Skeletal muscle tissue (tissue), 4 donors: ENCODE results near the gene STEAP1. TPM values are rescaled to one million over a fixed set of nuclear protein-coding genes. Genes with fewer than 3 reads are reported as not detected.

Experiments
- H3K27ac ChIP-seq: one replicate; pipeline ENCODE4 v1.7.0; 2013; ENCODE audit warnings: mild to moderate bottlenecking, low read depth, low read length, inconsistent platforms
- H3K27me3 ChIP-seq, 3 donors: one replicate each; pipeline ENCODE4 v1.7.0; 2013; ENCODE audit warnings: low read length in 3 of 3; ENCODE audit not compliant: control insufficient read depth in 3 of 3, insufficient read depth in 3 of 3
- H3K36me3 ChIP-seq, 3 donors: one replicate each; pipeline ENCODE4 v1.7.0; 2013; ENCODE audit warnings: low read length in 3 of 3; ENCODE audit not compliant: control insufficient read depth in 3 of 3, insufficient read depth in 3 of 3
- H3K4me1 ChIP-seq, 3 donors: one replicate each; pipeline ENCODE4 v1.7.0; 2013; ENCODE audit warnings: low read length in 3 of 3, mild to moderate bottlenecking in 3 of 3; ENCODE audit not compliant: control insufficient read depth in 3 of 3, insufficient read depth in 3 of 3
- H3K4me3 ChIP-seq, 3 donors: one replicate each; pipeline ENCODE4 v1.7.0; 2013; ENCODE audit warnings: low read length in 3 of 3
- H3K9ac ChIP-seq, 3 donors: one replicate each; pipeline ENCODE4 v1.7.0; 2013; ENCODE audit warnings: low read length in 3 of 3, mild to moderate bottlenecking in 3 of 3, moderate library complexity in 2 of 3, low read depth in 1 of 3
- H3K9me3 ChIP-seq, 3 donors: one replicate each; pipeline ENCODE4 v1.7.0; 2013; ENCODE audit warnings: low read length in 3 of 3; ENCODE audit not compliant: control insufficient read depth in 3 of 3
- total RNA-seq: library from RNA; depleted of rRNA; stranded (reverse); fragments of >200 nt; gene quantifications from one replicate; pipeline ENCODE4 v1.2.3, GENCODE V29; 2014
- donor health status: Osteomylitis.

Gene STEAP1
- total RNA-seq, 1 donor from 2014 or later, result 5.7 TPM

- Histone ChIP-seq H3K36me3 (no peaks in the 10 kb centered on the region), H3K4me1 (peaks cover 3 to 8% (median 8%) of the 10 kb centered on the region in 3 donors), H3K9ac (no peak overlapping the region), H3K9me3 (no peaks in the 10 kb centered on the region), H3K27me3 (no peaks in the 10 kb centered on the region), H3K4me3 (no peak overlapping the region), H3K27ac (no peak overlapping the region)
These were observed 56.2 kb downstream of the STEAP1 start for GRCh38 chr7:90210475-90210874.

- no peaks in the 10 kb centered on the region for H3K27me3 ChIP-seq
- H3K27ac ChIP-seq, result peak overlapping the region; percentile 74
- H3K4me3 ChIP-seq, result peak overlapping the region; percentile 73 to 74 (median 73)
- no peaks in the 10 kb centered on the region for H3K9me3 ChIP-seq
- peak overlapping the region; percentile 69 to 76 (median 71) for H3K9ac ChIP-seq
- peaks cover 3 to 8% (median 8%) of the 10 kb centered on the region in 3 donors for H3K4me1 ChIP-seq
- H3K36me3 ChIP-seq, result no peaks in the 10 kb centered on the region
These were observed 56.7 kb downstream of the STEAP1 start for GRCh38 chr7:90210981-90211380.

GRCh38 chr7:90211391-90212148, 57.3 kb downstream of the STEAP1 start, which contains the start of gene STEAP2:
STEAP2 (plus strand) TSS chr7:90211740; CDS start chr7:90225083, 13,343 bp downstream.
- H3K27me3 ChIP-seq, result no peaks in the 10 kb centered on the region
- H3K9ac ChIP-seq, result peak within 1 kb of the TSS; percentile 69 to 76 (median 71)
- peak within 1 kb of the TSS; percentile 74 for H3K27ac ChIP-seq
- H3K4me1 ChIP-seq, result peaks cover 3 to 8% (median 8%) of the 10 kb centered on the region in 3 donors
- no peaks in the 10 kb centered on the region for H3K9me3 ChIP-seq
- H3K4me3 ChIP-seq, result peak within 1 kb of the TSS; percentile 73 to 79 (median 73)
- no peaks in the 10 kb centered on the region for H3K36me3 ChIP-seq

- peak overlapping the region; percentile 74 for H3K27ac ChIP-seq
- H3K36me3 ChIP-seq, result no peaks in the 10 kb centered on the region
- H3K4me3 ChIP-seq, result peak overlapping the region; percentile 73 to 79 (median 73)
- no peaks in the 10 kb centered on the region for H3K9me3 ChIP-seq
- peak overlapping the region; percentile 63 to 76 (median 69) for H3K9ac ChIP-seq
- H3K27me3 ChIP-seq, result no peaks in the 10 kb centered on the region
- peaks cover 3 to 8% (median 8%) of the 10 kb centered on the region in 3 donors for H3K4me1 ChIP-seq
These were observed 57.9 kb downstream of the STEAP1 start for GRCh38 chr7:90212149-90212495.

GRCh38 chr7:90213521-90213920, 59.3 kb downstream of the STEAP1 start:
- H3K9me3 ChIP-seq, result no peaks in the 10 kb centered on the region
- no peak overlapping the region for H3K4me3 ChIP-seq
- H3K27me3 ChIP-seq, result no peaks in the 10 kb centered on the region
- no peaks in the 10 kb centered on the region for H3K36me3 ChIP-seq
- no peak overlapping the region for H3K9ac ChIP-seq
- no peak overlapping the region for H3K27ac ChIP-seq
- peaks cover 3 to 8% (median 8%) of the 10 kb centered on the region in 3 donors for H3K4me1 ChIP-seq

Other genes starting within 250 kb of the STEAP1 start
- gene STEAP2, start 57.3 kb downstream of the STEAP1 start, total RNA-seq, result 2.6 TPM
- 2.6 TPM for gene CFAP69, start 90.7 kb downstream of the STEAP1 start, total RNA-seq
- not detected for gene FAM237B, start 166.8 kb downstream of the STEAP1 start, total RNA-seq
- gene GTPBP10, start 192.2 kb downstream of the STEAP1 start, total RNA-seq, result 9.4 TPM
- gene CLDN12, start 249.0 kb downstream of the STEAP1 start, total RNA-seq, result 15.7 TPM